ENCODE measurements around the gene MICAL1.

MICAL1 gene

GRCh38 chr6:109455437-109456110 lies at the start of gene MICAL1 (continued):
- TF ChIP-seq ZBTB26 (tag by site-specific recombination; optimal IDR thresholded peaks at IDR 0.05) (peak; percentile 85), SP7 (tag by site-specific recombination; IDR thresholded peaks at IDR 0.05) (peak; percentile 24), IKZF3 (tag by site-specific recombination; IDR thresholded peaks at IDR 0.05) (no peak), ZNF843 (tag by site-specific recombination; IDR thresholded peaks at IDR 0.05) (no peak; the same call in 1 of the 2 replicates), ZNF610 (tag by site-specific recombination; IDR thresholded peaks at IDR 0.05; ENCODE audit: borderline replicate concordance) (0 out of 2 replicates have a peak, but pooled peaks have one; percentile 26), ZNF558 (tag by site-specific recombination; IDR thresholded peaks at IDR 0.05) (no peak), KLF17 (tag by site-specific recombination; IDR thresholded peaks at IDR 0.05) (peak; percentile 33), ZNF670 (tag by site-specific recombination; IDR thresholded peaks at IDR 0.05; ENCODE audit: low read depth) (no peak), ZNF621 (tag by site-specific recombination; IDR thresholded peaks at IDR 0.05) (no peak), REST (tag by site-specific recombination; IDR thresholded peaks at IDR 0.05) (peak; percentile 44; the same call in 1 of the 2 replicates), ZSCAN23 (tag by site-specific recombination; IDR thresholded peaks at IDR 0.05) (no peak), ZBTB20 (tag by site-specific recombination; IDR thresholded peaks at IDR 0.05) (no peak; the same call in 1 of the 2 replicates), ZNF624 (tag by site-specific recombination; IDR thresholded peaks at IDR 0.05) (no peak), GLIS1 (tag by site-specific recombination; IDR thresholded peaks at IDR 0.05) (peak; percentile 59), SCRT1 (tag by site-specific recombination; IDR thresholded peaks at IDR 0.05; ENCODE audit: borderline replicate concordance) (no peak), OVOL3 (tag by site-specific recombination; IDR thresholded peaks at IDR 0.05) (no peak), RBAK (tag by site-specific recombination; IDR thresholded peaks at IDR 0.05) (no peak), ZNF239 (tag by site-specific recombination; IDR thresholded peaks at IDR 0.05) (no peak), BCL11A (tag by site-specific recombination; IDR thresholded peaks at IDR 0.05; ENCODE audit: low read depth) (no peak), ZNF24 (tag by site-specific recombination; IDR thresholded peaks at IDR 0.05) (no peak), ZSCAN30 (tag by site-specific recombination; IDR thresholded peaks at IDR 0.05) (0 out of 2 replicates have a peak, but pooled peaks have one; percentile 32), ZNF549 (tag by site-specific recombination; IDR thresholded peaks at IDR 0.05) (no peak), ZNF544 (tag by site-specific recombination; IDR thresholded peaks at IDR 0.05) (no peak), ZNF629 (tag by site-specific recombination; IDR thresholded peaks at IDR 0.05) (0 out of 2 replicates have a peak, but pooled peaks have one; percentile 8), ZBTB8A (tag by site-specific recombination; IDR thresholded peaks at IDR 0.05) (peak; percentile 94), ZSCAN18 (tag by site-specific recombination; IDR thresholded peaks at IDR 0.05) (no peak), ZNF26 (tag by site-specific recombination; IDR thresholded peaks at IDR 0.05) (no peak), ZNF623 (tag by site-specific recombination; IDR thresholded peaks at IDR 0.05) (no peak), ZNF366 (tag by site-specific recombination; conservative IDR thresholded peaks at IDR 0.05) (no peak), KLF7 (tag by site-specific recombination; IDR thresholded peaks at IDR 0.05; ENCODE audit: borderline replicate concordance) (peak; percentile 77), ZNF302 (tag by site-specific recombination; IDR thresholded peaks at IDR 0.05; ENCODE audit: low read depth) (no peak)
- TF ChIP-seq, protein P1, sequence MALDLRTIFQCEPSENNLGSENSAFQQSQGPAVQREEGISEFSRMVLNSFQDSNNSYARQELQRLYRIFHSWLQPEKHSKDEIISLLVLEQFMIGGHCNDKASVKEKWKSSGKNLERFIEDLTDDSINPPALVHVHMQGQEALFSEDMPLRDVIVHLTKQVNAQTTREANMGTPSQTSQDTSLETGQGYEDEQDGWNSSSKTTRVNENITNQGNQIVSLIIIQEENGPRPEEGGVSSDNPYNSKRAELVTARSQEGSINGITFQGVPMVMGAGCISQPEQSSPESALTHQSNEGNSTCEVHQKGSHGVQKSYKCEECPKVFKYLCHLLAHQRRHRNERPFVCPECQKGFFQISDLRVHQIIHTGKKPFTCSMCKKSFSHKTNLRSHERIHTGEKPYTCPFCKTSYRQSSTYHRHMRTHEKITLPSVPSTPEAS (tag by site-specific recombination; IDR thresholded peaks at IDR 0.05) = no peak
